GM10248 (cell line): ENCODE data around the gene MORN1.
"Not testable (repeated sequence)": the region's sequence is repeated elsewhere in the genome, so short reads cannot be mapped to it uniquely, and the experiment has no call there.

Experiments
- CTCF ChIA-PET: fragments of 300-600 bp; sonication (Branson Sonifier 250); formaldehyde crosslinking; extraction: SDS; loops from one replicate; lab custom pipeline; 2021; ENCODE audit warnings: antibody characterized with exemption; lab: Yijun Ruan, JAX
- POLR2A ChIA-PET: fragments of 350-650 bp; sonication (Branson Sonifier 250); formaldehyde crosslinking; extraction: SDS; loops from one replicate; lab custom pipeline; 2020; ENCODE audit warnings: antibody characterized with exemption; lab: Yijun Ruan, JAX
- DNase-seq: peaks from one replicate; pipeline ENCODE4 v3.0.0; 2012; ENCODE audit errors: extremely low spot score
- TF ChIP-seq, protein P1 (sequence below): IDR thresholded peaks from 2 replicates; pipeline ENCODE4 v1.5.1; 2012; ENCODE audit warnings: mild to moderate bottlenecking, low read depth; ENCODE audit errors: extremely low read depth, missing control alignments, control extremely low read depth

Gene MORN1

DNA sequence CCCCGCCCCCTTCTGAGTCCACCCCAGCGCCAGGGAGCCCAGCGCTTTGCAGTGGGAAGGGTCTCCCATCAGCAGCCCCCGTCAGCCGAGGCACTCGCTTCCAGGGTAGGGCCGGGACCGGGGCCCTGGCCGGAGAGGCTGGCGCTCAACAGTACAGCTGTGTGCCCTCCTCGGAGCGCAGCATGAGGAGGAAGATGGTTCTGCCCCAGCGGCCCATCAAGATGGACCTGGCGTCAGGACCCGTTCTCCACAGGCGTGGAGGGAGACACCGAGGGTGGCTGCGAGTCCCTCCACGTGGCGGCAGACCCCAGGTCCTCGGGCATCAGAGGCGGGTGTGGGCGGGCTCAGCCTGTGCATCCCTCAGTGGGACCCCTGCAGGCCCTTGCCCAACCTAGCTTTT lies 54.3 kb downstream of the MORN1 start:
- CTCF ChIA-PET, result no interaction called here
- TF ChIP-seq, protein P1, sequence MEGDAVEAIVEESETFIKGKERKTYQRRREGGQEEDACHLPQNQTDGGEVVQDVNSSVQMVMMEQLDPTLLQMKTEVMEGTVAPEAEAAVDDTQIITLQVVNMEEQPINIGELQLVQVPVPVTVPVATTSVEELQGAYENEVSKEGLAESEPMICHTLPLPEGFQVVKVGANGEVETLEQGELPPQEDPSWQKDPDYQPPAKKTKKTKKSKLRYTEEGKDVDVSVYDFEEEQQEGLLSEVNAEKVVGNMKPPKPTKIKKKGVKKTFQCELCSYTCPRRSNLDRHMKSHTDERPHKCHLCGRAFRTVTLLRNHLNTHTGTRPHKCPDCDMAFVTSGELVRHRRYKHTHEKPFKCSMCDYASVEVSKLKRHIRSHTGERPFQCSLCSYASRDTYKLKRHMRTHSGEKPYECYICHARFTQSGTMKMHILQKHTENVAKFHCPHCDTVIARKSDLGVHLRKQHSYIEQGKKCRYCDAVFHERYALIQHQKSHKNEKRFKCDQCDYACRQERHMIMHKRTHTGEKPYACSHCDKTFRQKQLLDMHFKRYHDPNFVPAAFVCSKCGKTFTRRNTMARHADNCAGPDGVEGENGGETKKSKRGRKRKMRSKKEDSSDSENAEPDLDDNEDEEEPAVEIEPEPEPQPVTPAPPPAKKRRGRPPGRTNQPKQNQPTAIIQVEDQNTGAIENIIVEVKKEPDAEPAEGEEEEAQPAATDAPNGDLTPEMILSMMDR, result no peak
- no peak for DNase-seq
- POLR2A ChIA-PET, result no interaction called here

DNA sequence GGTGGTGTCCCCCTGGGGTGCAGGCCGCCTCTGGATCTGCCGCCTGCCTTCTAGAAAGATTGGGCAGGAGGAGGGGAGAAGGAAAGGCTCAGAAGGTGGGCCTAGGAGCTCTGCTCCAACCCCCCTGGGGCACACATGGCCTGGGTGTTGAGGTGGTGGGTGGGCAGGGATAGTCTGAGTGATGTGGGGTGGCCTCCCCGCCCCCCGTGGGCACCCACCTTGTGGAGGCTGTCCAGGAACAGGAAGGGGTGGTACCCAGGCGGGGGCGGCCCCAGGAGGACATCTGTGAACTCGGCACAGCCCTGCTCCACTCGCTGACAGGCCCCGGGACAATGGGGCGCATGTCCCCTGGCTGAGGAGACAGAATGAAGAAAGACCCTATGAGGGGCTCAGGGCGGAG lies 54.9 kb downstream of the MORN1 start:
- POLR2A ChIA-PET, result no interaction called here
- TF ChIP-seq, protein P1, result no peak
- no peak for DNase-seq
- CTCF ChIA-PET, result no interaction called here

DNA sequence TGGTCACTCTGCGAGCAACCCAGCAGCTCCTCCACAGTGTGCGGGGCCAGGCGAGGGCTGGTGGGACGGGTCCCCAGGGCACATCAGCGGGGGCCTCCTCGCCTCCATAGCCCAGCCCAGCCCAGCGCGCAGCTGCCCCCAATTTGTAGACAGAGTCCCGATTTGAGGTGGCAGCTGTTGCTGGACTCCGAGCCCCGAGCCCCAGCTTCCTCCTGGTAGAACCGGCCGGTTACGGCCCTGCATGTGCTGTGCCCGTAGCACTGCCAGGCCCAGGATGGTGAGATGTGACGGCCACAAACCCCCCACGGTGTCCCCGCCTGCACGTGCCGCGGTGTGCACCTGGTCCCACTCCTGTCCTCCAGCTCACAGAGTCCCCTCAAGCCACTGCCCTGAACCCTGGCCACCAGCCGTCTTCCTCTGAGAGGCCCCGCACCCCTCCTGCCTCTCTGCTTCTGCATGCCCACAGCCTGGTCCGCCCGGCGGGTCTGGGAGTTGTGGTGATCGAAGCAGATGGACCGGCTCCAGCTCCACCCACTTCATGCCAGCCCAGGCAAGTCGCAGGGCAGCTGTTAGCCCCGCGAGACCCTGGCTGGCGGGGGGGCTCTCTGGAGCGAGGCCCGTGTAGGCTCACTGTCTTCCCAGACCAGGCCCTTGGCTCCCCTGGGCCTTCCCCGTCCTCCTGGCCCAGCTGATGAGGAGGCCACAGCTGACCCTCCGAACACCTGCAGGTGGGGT lies 55.5 kb downstream of the MORN1 start:
- ChIA-PET CTCF (no interaction called here), POLR2A (no interaction called here)
- TF ChIP-seq, protein P1, result no peak
- no peak for DNase-seq

DNA sequence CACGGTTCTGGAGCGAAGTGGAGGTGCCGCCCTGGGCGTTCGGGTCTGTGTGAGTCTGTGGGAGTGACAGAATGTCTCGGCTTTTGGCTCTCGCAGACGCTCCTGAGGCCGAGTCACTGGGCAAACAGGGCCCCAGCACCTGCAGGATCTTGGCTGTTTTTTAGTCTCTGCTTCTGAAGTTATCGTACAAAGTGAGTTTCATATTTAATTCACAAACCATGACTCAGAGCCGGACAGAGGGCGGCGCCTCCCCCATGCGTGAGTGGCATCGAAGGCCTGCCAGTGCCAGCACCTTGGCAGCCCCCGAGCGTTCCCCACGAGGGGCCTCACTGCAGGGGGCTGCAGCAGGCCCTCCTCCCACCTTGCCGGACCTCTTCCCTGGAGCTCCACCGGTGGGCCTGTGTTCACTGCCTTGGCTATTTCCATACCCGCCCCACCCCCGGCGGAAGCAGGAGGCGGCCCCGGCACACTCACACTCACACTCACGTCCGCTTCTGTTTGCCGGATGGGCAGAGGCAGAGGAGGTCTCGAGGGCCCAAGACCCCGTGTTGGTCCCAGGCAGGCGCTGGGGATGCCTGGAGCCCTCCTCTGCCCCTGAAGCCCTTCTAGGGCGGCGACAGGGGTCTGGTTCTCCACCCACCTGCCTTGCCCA lies 56.3 kb downstream of the MORN1 start:
- TF ChIP-seq, protein P1, result no peak
- POLR2A ChIA-PET, result no interaction called here
- DNase-seq, result no peak
- CTCF ChIA-PET, result no interaction called here

DNA sequence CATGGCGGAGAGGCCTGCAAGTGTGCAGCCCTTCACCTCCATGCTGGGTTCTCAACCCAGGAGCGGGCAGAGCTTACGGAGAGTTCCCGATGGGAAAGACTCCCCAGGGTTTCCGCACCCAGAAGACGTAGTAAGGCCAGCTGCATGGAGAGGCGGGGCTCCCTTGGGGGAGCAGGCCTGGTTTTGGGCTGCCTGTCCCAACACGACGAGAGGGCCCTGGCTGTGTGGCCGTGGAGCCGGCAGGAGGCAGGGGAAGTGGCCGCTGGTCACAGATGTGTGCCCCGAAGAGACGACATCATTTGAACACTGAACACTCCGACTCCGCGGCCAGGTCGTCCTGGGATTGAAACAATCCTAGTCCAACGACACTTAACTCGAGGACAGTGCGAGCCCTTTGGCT lies 57.0 kb downstream of the MORN1 start:
- ChIA-PET POLR2A (no interaction called here), CTCF (no interaction called here)
- TF ChIP-seq, protein P1, result no peak
- no peak for DNase-seq

DNA sequence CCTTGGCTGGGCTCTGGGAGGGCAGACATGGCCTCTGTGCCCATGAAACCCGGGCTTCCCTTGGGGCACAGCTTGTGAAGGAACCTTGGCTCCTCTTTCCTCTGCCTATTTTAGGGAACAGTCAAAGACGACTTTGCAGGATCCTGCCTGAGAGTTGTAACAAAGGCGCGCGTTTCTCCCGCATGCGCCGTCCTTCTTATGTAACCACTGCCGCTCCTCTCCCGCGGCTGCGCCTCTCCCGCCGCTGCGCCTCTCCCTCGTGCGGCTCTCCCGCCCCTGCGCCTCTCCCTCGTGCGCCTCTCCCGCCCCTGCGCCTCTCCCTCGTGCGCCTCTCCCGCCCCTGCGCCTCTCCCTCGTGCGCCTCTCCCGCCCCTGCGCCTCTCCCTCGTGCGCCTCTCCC lies 59.8 kb downstream of the MORN1 start:
- POLR2A ChIA-PET, CTCF ChIA-PET, DNase-seq: not testable (repeated sequence)

DNA sequence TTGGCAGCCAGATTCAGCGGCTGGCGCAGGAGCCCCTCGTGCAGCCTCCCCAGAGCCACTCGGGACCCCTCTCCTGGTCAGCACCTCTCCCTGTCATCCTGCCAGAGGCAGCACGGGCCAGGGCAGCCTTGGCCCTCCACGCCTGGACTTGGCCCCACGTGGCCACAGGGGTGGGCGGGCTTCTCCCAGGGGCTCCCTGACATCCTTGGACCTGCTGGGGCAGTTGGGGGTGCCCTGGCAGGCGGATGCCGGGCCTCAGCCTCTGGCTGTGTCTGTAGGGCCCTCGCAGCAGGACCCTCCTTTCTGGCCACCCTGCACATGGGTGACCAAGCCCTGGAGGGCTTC lies 60.2 kb downstream of the MORN1 start:
- CTCF ChIA-PET, result no interaction called here
- POLR2A ChIA-PET, result no interaction called here
- TF ChIP-seq, protein P1, result no peak
- DNase-seq, result no peak
